SK-N-SH (cell line): ENCODE measurements around the gene HS3ST5. TPM values are rescaled to one million over a fixed set of nuclear protein-coding genes. Genes with fewer than 3 reads are reported as not detected.

ENCODE experiments used
- CTCF ChIA-PET: fragments of 300-600, 350-600 bp; formaldehyde crosslinking; extraction: SDS; loops from one replicate; lab custom pipeline; 2021; lab: Yijun Ruan, JAX
- POLR2A ChIA-PET: fragments of 350-600 bp; sonication (Branson Sonifier 250); formaldehyde crosslinking; extraction: SDS; loops from one replicate; lab custom pipeline; 2020; ENCODE audit warnings: antibody characterized with exemption, inconsistent platforms; lab: Yijun Ruan, JAX
- DNase-seq: peaks from one replicate; pipeline ENCODE4 v3.0.0; 2012
- H2AFZ ChIP-seq: fragments of 200-600 bp; sonication (generic); 2 replicates; pipeline ENCODE4 v1.8.1; 2016; ENCODE audit warnings: antibody characterized with exemption, mild to moderate bottlenecking, low read depth
- H3F3A ChIP-seq: fragments of 200-600 bp; sonication (generic); replicated peaks from 2 replicates; pipeline ENCODE3; 2016; ENCODE audit warnings: antibody characterized with exemption, mild to moderate bottlenecking; ENCODE audit not compliant: insufficient read depth
- H3K27ac ChIP-seq, 2 experiments: fragments of 200-500 bp in 1 of 2; fragments of 200-600 bp in 1 of 2; sonication (Bioruptor generic) in 1 of 2; sonication (generic), shearing (Covaris generic) in 1 of 2; 2 replicates each; pipeline versions ENCODE4 v1.5.1 to v1.6.1; 2014 to 2016; ENCODE audit warnings: low read depth in 2 of 2, inconsistent platforms in 1 of 2, low read length in 1 of 2, mild to moderate bottlenecking in 1 of 2, mixed read lengths in 1 of 2
- H3K27me3 ChIP-seq: fragments of 200-600 bp; sonication (generic), shearing (Covaris generic); 2 replicates; pipeline ENCODE4 v1.6.1; 2016; ENCODE audit warnings: mixed run types; ENCODE audit not compliant: insufficient read depth
- H3K36me3 ChIP-seq, 2 experiments: fragments of 200-500 bp in 1 of 2; fragments of 200-600 bp in 1 of 2; sonication (Bioruptor generic) in 1 of 2; sonication (generic) in 1 of 2; replicated peaks in 1 of 2; 2 replicates each; pipeline versions ENCODE3 to v1.5.1; 2014 to 2016; ENCODE audit warnings: low read length in 1 of 2, mild to moderate bottlenecking in 1 of 2; ENCODE audit not compliant: insufficient read depth in 2 of 2, control insufficient read depth in 1 of 2
- H3K4me1 ChIP-seq, 2 experiments: fragments of 200-500 bp in 1 of 2; fragments of 200-600 bp in 1 of 2; sonication (Bioruptor generic) in 1 of 2; sonication (generic), shearing (Covaris generic) in 1 of 2; 2 replicates each; pipeline versions ENCODE4 v1.5.1 to v1.6.1; 2014 to 2016; ENCODE audit warnings: low read depth in 1 of 2, low read length in 1 of 2, mixed run types in 1 of 2; ENCODE audit not compliant: insufficient read depth in 2 of 2, control insufficient read depth in 1 of 2
- H3K4me2 ChIP-seq: fragments of 200-600 bp; sonication (generic), shearing (Covaris generic); 2 replicates; pipeline ENCODE4 v1.6.1; 2017; ENCODE audit warnings: mixed run types
- H3K4me3 ChIP-seq, 2 experiments: fragments of 200-500 bp in 1 of 2; fragments of 200-600 bp in 1 of 2; sonication (Bioruptor generic) in 1 of 2; sonication (generic), shearing (Covaris generic) in 1 of 2; 2 replicates each; pipeline versions ENCODE4 v1.5.1 to v1.8.1; 2014 to 2016; ENCODE audit warnings: low read depth in 2 of 2, inconsistent platforms in 1 of 2, low read length in 1 of 2, mild to moderate bottlenecking in 1 of 2, mixed read lengths in 1 of 2, moderate library complexity in 1 of 2
- H3K79me2 ChIP-seq: fragments of 200-600 bp; sonication (generic); 2 replicates; pipeline ENCODE4 v1.8.1; 2017; ENCODE audit warnings: mild to moderate bottlenecking; ENCODE audit not compliant: insufficient read depth
- H3K9ac ChIP-seq: fragments of 200-600 bp; sonication (generic); 2 replicates; pipeline ENCODE4 v1.6.1; 2017; ENCODE audit warnings: mixed run types
- H3K9me2 ChIP-seq: fragments of 200-600 bp; sonication (generic); 2 replicates; pipeline ENCODE4 v1.6.1; 2017; ENCODE audit warnings: mixed run types
- H3K9me3 ChIP-seq: fragments of 200-600 bp; sonication (generic); 2 replicates; pipeline ENCODE4 v1.6.1; 2017; ENCODE audit warnings: mixed run types, mild to moderate bottlenecking, moderate library complexity
- H4K20me1 ChIP-seq: fragments of 200-600 bp; sonication (generic); 2 replicates; pipeline ENCODE4 v1.6.1; 2017; ENCODE audit warnings: mild to moderate bottlenecking, mixed run types; ENCODE audit not compliant: insufficient read depth
- EP300 ChIP-seq, 2 experiments: IDR thresholded peaks; 2 replicates each; pipeline versions ENCODE4 v1.4.0 to v1.6.1; 2012; ENCODE audit warnings: borderline replicate concordance in 1 of 2, low read depth in 1 of 2, low read length in 1 of 2
- EZH2phosphoT487 ChIP-seq: fragments of 200-600 bp; sonication (generic); IDR thresholded peaks from 2 replicates; pipeline ENCODE4 v1.6.1; 2017; ENCODE audit warnings: low read depth, mixed run types, mild to moderate bottlenecking, antibody characterized with exemption, moderate library complexity, borderline replicate concordance
- FOSL2 ChIP-seq: IDR thresholded peaks from 2 replicates; pipeline ENCODE4 v1.4.0; 2012; ENCODE audit warnings: low read depth, mild to moderate bottlenecking, moderate library complexity, borderline replicate concordance
- GABPA ChIP-seq: IDR thresholded peaks from 2 replicates; pipeline ENCODE4 v1.4.0; 2012; ENCODE audit warnings: low read depth, mild to moderate bottlenecking
- GATA2 ChIP-seq: sonication (generic); formaldehyde crosslinking; IDR thresholded peaks from 2 replicates; pipeline ENCODE4 v1.5.0; 2020; ENCODE audit warnings: mild to moderate bottlenecking, missing genetic modification reagents
- JUND ChIP-seq: IDR thresholded peaks from 2 replicates; pipeline ENCODE4 v1.4.0; 2012
- NFIC ChIP-seq: IDR thresholded peaks from 2 replicates; pipeline ENCODE4 v1.4.0; 2012; ENCODE audit warnings: borderline replicate concordance
- POLR2AphosphoS5 ChIP-seq: IDR thresholded peaks from 2 replicates; pipeline ENCODE4 v1.6.1; 2012; ENCODE audit warnings: low read depth, low read length
- RCOR1 ChIP-seq: fragments of 150-350 bp; IDR thresholded peaks from 2 replicates; pipeline ENCODE4 v1.6.1; 2017; ENCODE audit warnings: antibody characterized with exemption, low read length
- RFX5 ChIP-seq: IDR thresholded peaks from 2 replicates; pipeline ENCODE4 v1.6.1; 2012; ENCODE audit warnings: mild to moderate bottlenecking, improper control_type of control experiment, low read length
- RXRA ChIP-seq: IDR thresholded peaks from 2 replicates; pipeline ENCODE4 v1.4.0; 2012; ENCODE audit warnings: low read depth, mild to moderate bottlenecking, borderline replicate concordance
- SIN3A ChIP-seq: IDR thresholded peaks from 2 replicates; pipeline ENCODE4 v1.6.1; 2012; ENCODE audit warnings: low read depth, mild to moderate bottlenecking, low read length, moderate library complexity, borderline replicate concordance
- TAF1 ChIP-seq: IDR thresholded peaks from 2 replicates; pipeline ENCODE4 v1.6.1; 2012; ENCODE audit warnings: low read depth, mild to moderate bottlenecking, low read length, moderate library complexity, borderline replicate concordance
- TCF12 ChIP-seq: IDR thresholded peaks from 2 replicates; pipeline ENCODE4 v1.4.0; 2012
- TEAD4 ChIP-seq: IDR thresholded peaks from 2 replicates; pipeline ENCODE4 v1.4.0; 2012; ENCODE audit warnings: mild to moderate bottlenecking, borderline replicate concordance; ENCODE audit not compliant: insufficient read depth
- YY1 ChIP-seq: IDR thresholded peaks from 2 replicates; pipeline ENCODE4 v1.4.0; 2012; ENCODE audit warnings: low read depth, mild to moderate bottlenecking
- WGBS: methylation state at CpG from one replicate; pipeline ENCODE4 v1.1.6; 2017; ENCODE audit warnings: low lambda C conversion rate; 5-methylcytosine and 5-hydroxymethylcytosine counted together
- polyA plus RNA-seq, 3 experiments: library from polyadenylated mRNA; depleted of rRNA; stranded (reverse); fragments of >200 nt; gene quantifications; 2 replicates each; pipeline ENCODE4 v1.2.3, GENCODE V29; 2012
- TF ChIP-seq, protein P1 (sequence below): IDR thresholded peaks from 2 replicates; pipeline ENCODE4 v1.4.0; 2012; ENCODE audit warnings: low read depth
- TF ChIP-seq, protein P2 (sequence below): IDR thresholded peaks from 2 replicates; pipeline ENCODE4 v1.6.1; 2012; ENCODE audit warnings: mild to moderate bottlenecking, low read depth, low read length, moderate library complexity
- TF ChIP-seq, protein P3 (sequence below): IDR thresholded peaks from 2 replicates; pipeline ENCODE4 v1.4.0; 2012; ENCODE audit warnings: low read depth, borderline replicate concordance
- TF ChIP-seq, protein P4 (sequence below): fragments of 150-350 bp; IDR thresholded peaks from 2 replicates; pipeline ENCODE4 v1.6.1; 2016; ENCODE audit warnings: mild to moderate bottlenecking, low read depth, low read length
- TF ChIP-seq, protein P5 (sequence below): IDR thresholded peaks from 2 replicates; pipeline ENCODE4; 2012

The HS3ST5 gene
- polyA plus RNA-seq, 1 of the 3 experiments (the other 2 are of a cell fraction): 0.02 TPM

DNA sequence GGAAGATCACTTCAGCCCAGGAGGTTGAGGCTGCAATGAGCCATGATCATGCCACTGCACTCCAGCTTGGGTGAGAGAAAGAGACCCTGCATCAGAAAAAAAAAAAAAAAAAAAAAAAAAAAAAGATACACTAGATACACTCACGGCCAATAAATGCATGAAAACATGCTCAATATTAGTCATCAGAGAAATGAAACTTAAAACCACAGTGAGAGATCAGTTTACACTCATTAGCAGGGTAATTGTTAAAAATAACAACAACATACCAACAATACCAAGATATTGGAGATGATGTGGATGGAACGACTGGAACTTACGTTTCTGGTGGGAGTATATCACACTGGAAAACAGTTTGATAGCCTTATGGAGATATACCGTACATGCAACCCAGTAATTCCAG is 29.9 kb downstream of the HS3ST5 start:
- no peaks in the 10 kb centered on the region for H3K79me2 ChIP-seq
- TF ChIP-seq, protein P1, sequence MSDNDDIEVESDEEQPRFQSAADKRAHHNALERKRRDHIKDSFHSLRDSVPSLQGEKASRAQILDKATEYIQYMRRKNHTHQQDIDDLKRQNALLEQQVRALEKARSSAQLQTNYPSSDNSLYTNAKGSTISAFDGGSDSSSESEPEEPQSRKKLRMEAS: no peak
- TF ChIP-seq POLR2AphosphoS5 (no peak), NFIC (no peak), GATA2 (CRISPR knock-in tag) (no peak), YY1 (no peak), FOSL2 (no peak), GABPA (no peak), EZH2phosphoT487 (no peak)
- TF ChIP-seq, all 33 proteins: peak for 0
- H2AFZ ChIP-seq: no peak overlapping the region
- no peaks in the 10 kb centered on the region for H3F3A ChIP-seq
- POLR2A ChIA-PET: no interaction called here
- H3K9me3 ChIP-seq: no peaks in the 10 kb centered on the region
- no peak for DNase-seq
- no peaks in the 10 kb centered on the region for H3K36me3 ChIP-seq
- H3K4me2 ChIP-seq: no peak overlapping the region
- CTCF ChIA-PET: interaction anchor here (2.6 kb wide), 1 partner anchor 9 kb away, joined by 12 read pairs; no protein-coding TSS in a partner anchor
- H3K9me2 ChIP-seq: no peaks in the 10 kb centered on the region
- 48% methylated on average over 4 of the region's 4 CpGs for WGBS
- H3K9ac ChIP-seq: no peak overlapping the region
- no peaks in the 10 kb centered on the region for H4K20me1 ChIP-seq
- no peak overlapping the region for H3K4me3 ChIP-seq
- no peak overlapping the region for H3K27ac ChIP-seq
- H3K27me3 ChIP-seq: no peaks in the 10 kb centered on the region
- H3K4me1 ChIP-seq: no peaks in the 10 kb centered on the region; a peak in 2 of 4 replicates

DNA sequence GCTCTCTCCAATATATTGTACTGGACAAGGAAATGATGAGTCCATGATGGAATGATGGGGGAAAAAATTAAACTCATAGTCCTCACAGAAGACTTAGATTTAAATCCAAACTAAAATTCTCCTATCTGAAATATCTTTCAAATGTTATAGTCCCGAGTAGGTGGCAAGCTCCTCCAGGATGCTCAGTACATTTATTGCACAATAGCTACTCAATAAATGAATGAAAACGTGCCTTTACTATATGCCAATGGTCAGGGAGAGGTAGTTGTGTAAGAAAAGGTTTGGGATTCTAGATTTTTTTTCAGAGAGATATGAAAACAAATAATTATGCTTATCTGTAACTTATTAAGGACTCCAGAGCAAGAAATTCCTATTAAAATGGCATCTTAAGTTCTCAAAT is 32.8 kb downstream of the HS3ST5 start:
- H3K9ac ChIP-seq: no peak overlapping the region
- H3F3A ChIP-seq: no peaks in the 10 kb centered on the region
- POLR2A ChIA-PET: no interaction called here
- no peaks in the 10 kb centered on the region for H3K4me1 ChIP-seq
- no peak overlapping the region for H2AFZ ChIP-seq
- no peaks in the 10 kb centered on the region for H4K20me1 ChIP-seq
- WGBS: 37% methylated on average over 2 of the region's 2 CpGs
- no peak overlapping the region for H3K4me2 ChIP-seq
- H3K36me3 ChIP-seq: no peaks in the 10 kb centered on the region
- DNase-seq: no peak
- H3K4me3 ChIP-seq: no peak overlapping the region
- no peaks in the 10 kb centered on the region for H3K9me3 ChIP-seq
- H3K27me3 ChIP-seq: no peaks in the 10 kb centered on the region
- CTCF ChIA-PET: no interaction called here
- no peaks in the 10 kb centered on the region for H3K79me2 ChIP-seq
- no peaks in the 10 kb centered on the region for H3K9me2 ChIP-seq
- H3K27ac ChIP-seq: no peak overlapping the region
- no peak for TF ChIP-seq EP300 (IDR thresholded peaks at IDR 0.05; ENCODE audit: borderline replicate concordance in 1 of 2, low read depth in 1 of 2, low read length in 1 of 2)
- TF ChIP-seq SIN3A: no peak
- TF ChIP-seq, protein P2, sequence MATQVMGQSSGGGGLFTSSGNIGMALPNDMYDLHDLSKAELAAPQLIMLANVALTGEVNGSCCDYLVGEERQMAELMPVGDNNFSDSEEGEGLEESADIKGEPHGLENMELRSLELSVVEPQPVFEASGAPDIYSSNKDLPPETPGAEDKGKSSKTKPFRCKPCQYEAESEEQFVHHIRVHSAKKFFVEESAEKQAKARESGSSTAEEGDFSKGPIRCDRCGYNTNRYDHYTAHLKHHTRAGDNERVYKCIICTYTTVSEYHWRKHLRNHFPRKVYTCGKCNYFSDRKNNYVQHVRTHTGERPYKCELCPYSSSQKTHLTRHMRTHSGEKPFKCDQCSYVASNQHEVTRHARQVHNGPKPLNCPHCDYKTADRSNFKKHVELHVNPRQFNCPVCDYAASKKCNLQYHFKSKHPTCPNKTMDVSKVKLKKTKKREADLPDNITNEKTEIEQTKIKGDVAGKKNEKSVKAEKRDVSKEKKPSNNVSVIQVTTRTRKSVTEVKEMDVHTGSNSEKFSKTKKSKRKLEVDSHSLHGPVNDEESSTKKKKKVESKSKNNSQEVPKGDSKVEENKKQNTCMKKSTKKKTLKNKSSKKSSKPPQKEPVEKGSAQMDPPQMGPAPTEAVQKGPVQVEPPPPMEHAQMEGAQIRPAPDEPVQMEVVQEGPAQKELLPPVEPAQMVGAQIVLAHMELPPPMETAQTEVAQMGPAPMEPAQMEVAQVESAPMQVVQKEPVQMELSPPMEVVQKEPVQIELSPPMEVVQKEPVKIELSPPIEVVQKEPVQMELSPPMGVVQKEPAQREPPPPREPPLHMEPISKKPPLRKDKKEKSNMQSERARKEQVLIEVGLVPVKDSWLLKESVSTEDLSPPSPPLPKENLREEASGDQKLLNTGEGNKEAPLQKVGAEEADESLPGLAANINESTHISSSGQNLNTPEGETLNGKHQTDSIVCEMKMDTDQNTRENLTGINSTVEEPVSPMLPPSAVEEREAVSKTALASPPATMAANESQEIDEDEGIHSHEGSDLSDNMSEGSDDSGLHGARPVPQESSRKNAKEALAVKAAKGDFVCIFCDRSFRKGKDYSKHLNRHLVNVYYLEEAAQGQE: no peak
- no peak for TF ChIP-seq NFIC
- TF ChIP-seq, protein P3, sequence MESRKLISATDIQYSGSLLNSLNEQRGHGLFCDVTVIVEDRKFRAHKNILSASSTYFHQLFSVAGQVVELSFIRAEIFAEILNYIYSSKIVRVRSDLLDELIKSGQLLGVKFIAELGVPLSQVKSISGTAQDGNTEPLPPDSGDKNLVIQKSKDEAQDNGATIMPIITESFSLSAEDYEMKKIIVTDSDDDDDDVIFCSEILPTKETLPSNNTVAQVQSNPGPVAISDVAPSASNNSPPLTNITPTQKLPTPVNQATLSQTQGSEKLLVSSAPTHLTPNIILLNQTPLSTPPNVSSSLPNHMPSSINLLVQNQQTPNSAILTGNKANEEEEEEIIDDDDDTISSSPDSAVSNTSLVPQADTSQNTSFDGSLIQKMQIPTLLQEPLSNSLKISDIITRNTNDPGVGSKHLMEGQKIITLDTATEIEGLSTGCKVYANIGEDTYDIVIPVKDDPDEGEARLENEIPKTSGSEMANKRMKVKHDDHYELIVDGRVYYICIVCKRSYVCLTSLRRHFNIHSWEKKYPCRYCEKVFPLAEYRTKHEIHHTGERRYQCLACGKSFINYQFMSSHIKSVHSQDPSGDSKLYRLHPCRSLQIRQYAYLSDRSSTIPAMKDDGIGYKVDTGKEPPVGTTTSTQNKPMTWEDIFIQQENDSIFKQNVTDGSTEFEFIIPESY: no peak
- TF ChIP-seq TEAD4: no peak
- no peak for TF ChIP-seq EZH2phosphoT487
- no peak for TF ChIP-seq GATA2 (CRISPR knock-in tag)
- no peak for TF ChIP-seq RCOR1
- TF ChIP-seq RXRA: no peak
- TF ChIP-seq, protein P4, sequence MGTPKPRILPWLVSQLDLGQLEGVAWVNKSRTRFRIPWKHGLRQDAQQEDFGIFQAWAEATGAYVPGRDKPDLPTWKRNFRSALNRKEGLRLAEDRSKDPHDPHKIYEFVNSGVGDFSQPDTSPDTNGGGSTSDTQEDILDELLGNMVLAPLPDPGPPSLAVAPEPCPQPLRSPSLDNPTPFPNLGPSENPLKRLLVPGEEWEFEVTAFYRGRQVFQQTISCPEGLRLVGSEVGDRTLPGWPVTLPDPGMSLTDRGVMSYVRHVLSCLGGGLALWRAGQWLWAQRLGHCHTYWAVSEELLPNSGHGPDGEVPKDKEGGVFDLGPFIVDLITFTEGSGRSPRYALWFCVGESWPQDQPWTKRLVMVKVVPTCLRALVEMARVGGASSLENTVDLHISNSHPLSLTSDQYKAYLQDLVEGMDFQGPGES: no peak
- TF ChIP-seq TAF1: no peak
- TF ChIP-seq, protein P5, sequence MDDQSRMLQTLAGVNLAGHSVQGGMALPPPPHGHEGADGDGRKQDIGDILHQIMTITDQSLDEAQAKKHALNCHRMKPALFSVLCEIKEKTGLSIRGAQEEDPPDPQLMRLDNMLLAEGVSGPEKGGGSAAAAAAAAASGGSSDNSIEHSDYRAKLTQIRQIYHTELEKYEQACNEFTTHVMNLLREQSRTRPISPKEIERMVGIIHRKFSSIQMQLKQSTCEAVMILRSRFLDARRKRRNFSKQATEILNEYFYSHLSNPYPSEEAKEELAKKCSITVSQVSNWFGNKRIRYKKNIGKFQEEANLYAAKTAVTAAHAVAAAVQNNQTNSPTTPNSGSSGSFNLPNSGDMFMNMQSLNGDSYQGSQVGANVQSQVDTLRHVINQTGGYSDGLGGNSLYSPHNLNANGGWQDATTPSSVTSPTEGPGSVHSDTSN: no peak
- TF ChIP-seq RFX5: no peak
- no peak for TF ChIP-seq JUND
- TF ChIP-seq TCF12: no peak
